Activated CD4-positive, alpha-beta T cell treated with anti-CD3 and anti-CD28 coated beads for 36 hours (primary cell): ENCODE results near the gene HPS4. TPM values are rescaled to one million over a fixed set of nuclear protein-coding genes. Genes with fewer than 3 reads are reported as not detected.

Experiments
- ATAC-seq: fragments of 200-7000 bp; cut with Tn5 transposase; one replicate; pipeline ENCODE4 v1.10.0; 2021; ENCODE audit warnings: mild to moderate bottlenecking, moderate library complexity
- CTCF ChIA-PET: fragments of 350-600 bp; sonication (Branson Sonifier 250); formaldehyde crosslinking; loops from one replicate; lab custom pipeline; 2021; ENCODE audit warnings: antibody characterized with exemption; lab: Charles Lee
- POLR2A ChIA-PET: fragments of 350-600 bp; sonication (Branson Sonifier 250); formaldehyde crosslinking; loops from one replicate; lab custom pipeline; 2021; ENCODE audit warnings: antibody characterized with exemption, inconsistent platforms; lab: Charles Lee
- DNase-seq: peaks from one replicate; pipeline ENCODE4 v3.0.0-alpha.2; 2020
- H3K27ac Mint-ChIP-seq: one replicate; pipeline ENCODE4 v1.8.0; 2021; ENCODE audit warnings: mixed read lengths
- H3K27me3 Mint-ChIP-seq: one replicate; pipeline ENCODE4 v1.8.0; 2021; ENCODE audit warnings: mixed read lengths
- H3K36me3 Mint-ChIP-seq: one replicate; pipeline ENCODE4 v1.8.0; 2021; ENCODE audit warnings: low read depth, mixed read lengths
- H3K4me1 Mint-ChIP-seq: one replicate; pipeline ENCODE4 v1.8.0; 2021; ENCODE audit warnings: mixed read lengths
- H3K4me3 Mint-ChIP-seq: one replicate; pipeline ENCODE4 v1.8.0; 2021; ENCODE audit warnings: mild to moderate bottlenecking, moderate library complexity, mixed read lengths
- H3K9me3 Mint-ChIP-seq: one replicate; pipeline ENCODE4 v1.8.0; 2021; ENCODE audit warnings: low read depth, mixed read lengths
- intact Hi-C, 2 experiments: fragments of 100-400 bp; cut with DNase I in 1 of 2; cut with micrococcal nuclease in 1 of 2; formaldehyde crosslinking; loops; one replicate each; pipeline versions ENCODE4 v1.14.2 to v1.15.1; 2022 to 2024; cut with DNase I, micrococcal nuclease
- total RNA-seq, 2 experiments: library from RNA; stranded (reverse); gene quantifications; one replicate each; pipeline ENCODE4 v1.2.3, GENCODE V29; 2021

Gene HPS4
- total RNA-seq, 2 experiments from 2014 or later, result 49.3 to 60.9 TPM

DNA sequence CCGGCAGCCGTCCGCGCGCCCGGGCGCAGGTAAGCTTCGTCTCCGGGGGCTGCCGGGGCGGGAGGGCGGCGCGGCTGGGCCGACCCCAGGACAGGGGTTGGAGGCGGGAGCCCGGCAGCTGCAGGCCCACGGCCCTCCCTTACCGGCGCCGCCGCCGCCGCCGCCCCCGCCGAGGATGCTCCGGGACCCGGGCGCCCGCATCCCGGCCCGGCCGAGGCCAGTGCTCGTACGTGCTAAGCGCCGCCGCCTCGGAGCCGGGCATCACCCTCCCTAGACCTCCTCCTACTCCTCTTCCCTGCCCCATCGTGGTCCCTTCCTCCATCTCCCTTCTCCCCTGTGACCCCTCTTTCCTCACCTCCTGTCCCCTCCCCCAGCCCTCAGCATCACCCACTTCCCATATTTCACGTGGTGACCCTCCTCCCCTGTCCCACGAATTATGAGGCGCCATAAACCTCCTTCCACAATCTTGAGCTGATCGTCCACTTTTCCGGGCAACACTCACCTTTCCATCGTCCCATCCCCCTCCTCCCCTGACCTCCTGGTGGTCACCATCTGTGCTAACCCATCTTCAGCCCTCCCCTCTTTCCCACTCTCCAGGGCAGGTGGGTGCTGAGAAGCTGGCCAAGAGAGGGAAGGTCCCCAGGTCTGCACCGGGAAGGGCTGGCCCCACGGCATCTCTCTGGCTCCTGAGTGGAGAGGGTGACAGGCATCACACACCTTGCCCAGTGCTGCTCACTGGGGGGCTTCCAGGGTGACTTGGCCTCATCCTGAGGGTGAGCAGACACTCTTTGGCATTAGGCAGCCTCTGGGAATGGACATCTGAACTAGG, 53.9 kb downstream of the HPS4 start:
- ATAC-seq (no peak), DNase-seq (peak; percentile 33)
- Mint-ChIP-seq H3K4me1 (peaks cover 51% of the 10 kb centered on the region), H3K27ac (peak overlapping the region; percentile 75), H3K4me3 (peak overlapping the region; percentile 90), H3K27me3 (no peaks in the 10 kb centered on the region), H3K9me3 (no peaks in the 10 kb centered on the region), H3K36me3 (peaks cover 19% of the 10 kb centered on the region)
- CTCF ChIA-PET, result interaction anchor here (0.5 to 2.1 kb wide), 10 partner anchors 10 to 1031 kb away, joined by 3 to 10 read pairs (median 4); partner anchors contain the start of genes HPS4 and SRRD
- POLR2A ChIA-PET, result interaction anchor here (1.9 to 2.2 kb wide), 2 partner anchors 52 to 54 kb away, joined by 6 to 11 read pairs; partner anchors contain the start of genes HPS4 and SRRD
- intact Hi-C loops, result loop anchor here (1.0 to 10.0 kb wide), 8 partner anchors 31 to 1355 kb away; partner anchors contain the start of genes HPS4 (in 2 of the 2), SRRD (in 2 of the 2) and TPST2 (in 1 of the 2)

DNA sequence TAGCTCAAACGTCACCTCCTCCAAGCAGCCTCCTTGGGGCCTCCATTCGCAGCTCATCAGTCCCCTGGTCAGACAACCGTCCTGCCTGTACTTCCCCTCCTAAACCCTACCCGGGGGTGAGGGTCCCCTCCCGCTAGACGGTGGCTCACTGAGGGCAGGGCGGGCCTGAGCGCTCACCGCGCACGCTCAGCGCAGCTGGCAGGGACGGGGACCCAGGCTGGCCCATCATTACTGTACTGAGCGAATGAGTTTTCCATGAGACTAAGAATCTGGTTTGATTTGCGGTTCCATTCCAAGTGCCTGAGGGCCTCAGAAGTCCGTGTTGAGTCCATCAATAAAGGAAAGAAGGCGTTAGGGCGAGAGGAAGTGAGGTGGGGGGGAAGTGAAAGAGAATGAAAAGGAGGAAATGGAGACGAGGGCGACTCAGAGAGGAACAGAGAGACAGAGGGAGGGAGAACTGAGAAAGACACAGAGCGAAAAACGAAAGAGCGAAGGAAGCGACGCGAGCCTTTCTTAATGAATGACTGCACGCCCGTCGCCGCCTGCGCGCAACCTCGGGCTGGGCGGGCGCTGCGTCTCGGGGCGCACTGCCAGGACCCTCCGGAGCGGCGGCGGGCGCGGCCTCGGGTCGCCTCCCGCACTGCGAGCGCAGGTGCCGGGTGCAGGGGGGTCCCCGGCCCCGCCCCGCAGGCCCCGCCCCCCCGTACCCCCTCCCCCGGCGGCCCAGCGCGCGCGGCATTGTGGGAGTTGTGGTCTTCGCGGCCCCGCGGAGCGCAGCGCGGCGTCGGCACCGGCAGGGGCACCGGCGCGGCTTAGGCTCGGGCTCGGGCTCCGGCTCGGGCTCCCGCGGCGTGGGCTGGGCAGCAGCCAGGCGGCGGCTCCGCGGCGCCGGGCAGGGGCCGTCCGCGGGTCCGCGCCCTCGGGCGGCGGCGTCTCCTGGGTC, 54.8 kb downstream of the HPS4 start, which contains the start of gene ASPHD2:
TSS of gene ASPHD2 (plus strand) at position 746 of the 943 bp plus-strand sequence. CDS start 4,356 bp downstream, outside the sequence.
- Mint-ChIP-seq H3K4me3 (peak within 1 kb of the TSS; percentile 90), H3K9me3 (no peaks in the 10 kb centered on the region), H3K4me1 (peaks cover 48% of the 10 kb centered on the region), H3K27me3 (no peaks in the 10 kb centered on the region), H3K27ac (peak within 1 kb of the TSS; percentile 93), H3K36me3 (peaks cover 11% of the 10 kb centered on the region)
- POLR2A ChIA-PET, result interaction anchor here (0.7 kb wide), 1 partner anchor 55 kb away, joined by 3 read pairs; the partner anchor contains the start of genes HPS4 and SRRD
- CTCF ChIA-PET, result interaction anchor here (0.8 kb wide), 1 partner anchor 53 kb away, joined by 4 read pairs; no protein-coding TSS in a partner anchor
- ATAC-seq (peak; percentile 86), DNase-seq (peak; percentile 89)
- intact Hi-C loops, result loop anchor here (1.0 to 10.0 kb wide), 10 partner anchors 30 to 1354 kb away; partner anchors contain the start of genes HPS4 (in 2 of the 2), SRRD (in 2 of the 2), TFIP11 (in 1 of the 2) and TPST2 (in 1 of the 2)

DNA sequence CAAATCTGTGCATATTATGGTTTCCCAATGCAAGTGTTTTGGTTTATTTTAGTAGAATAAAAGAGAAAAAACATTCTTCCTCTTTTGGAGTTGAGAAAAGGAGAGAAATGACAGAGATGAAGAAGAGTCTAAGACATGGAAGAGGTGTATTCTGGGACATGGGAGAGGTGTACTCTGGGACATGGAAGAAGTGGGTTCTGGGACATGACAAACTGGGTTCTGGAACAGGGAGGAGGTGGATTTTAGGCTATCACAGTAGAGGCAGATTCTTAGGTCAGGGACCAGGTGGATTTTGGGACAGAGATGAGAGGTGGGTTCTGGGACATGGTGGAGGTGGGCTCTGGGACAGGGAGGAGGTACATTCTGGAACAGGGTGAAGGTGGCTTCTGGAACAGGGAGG, 56.7 kb downstream of the HPS4 start:
- DNase-seq, result no peak
- Mint-ChIP-seq H3K27me3 (no peaks in the 10 kb centered on the region), H3K4me1 (peaks cover 37% of the 10 kb centered on the region), H3K27ac (peak overlapping the region; percentile 2), H3K36me3 (peaks cover 4% of the 10 kb centered on the region), H3K9me3 (peaks cover 6% of the 10 kb centered on the region), H3K4me3 (peak overlapping the region; percentile 7)
- intact Hi-C loops, result loop anchor here in 1 of 2 experiments (10.0 kb wide), 1 partner anchor 1352 kb away; no protein-coding TSS in a partner anchor
- ATAC-seq, result no peak
- POLR2A ChIA-PET, result no interaction called here
- CTCF ChIA-PET, result no interaction called here

DNA sequence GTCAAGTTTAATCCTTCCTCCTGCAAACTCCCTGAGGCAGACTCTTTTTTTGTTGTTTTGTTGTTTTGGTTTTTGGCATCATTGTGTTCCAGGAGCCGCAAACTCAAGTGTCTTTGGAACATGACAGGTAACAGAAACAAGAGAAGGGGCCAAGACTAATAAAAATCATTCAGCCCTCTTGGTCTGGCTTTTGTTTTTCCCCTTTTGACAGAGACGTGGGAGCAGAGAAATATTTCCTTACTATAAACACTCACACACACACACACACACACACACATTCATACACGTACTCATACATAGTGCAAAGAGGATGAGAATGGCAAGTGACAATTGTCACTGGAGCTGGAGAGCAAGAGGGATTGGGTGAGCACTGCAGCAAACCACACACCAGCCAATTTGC, 65.0 kb downstream of the HPS4 start:
- no peak overlapping the region for H3K27ac Mint-ChIP-seq
- ATAC-seq (no peak), DNase-seq (no peak)
- H3K36me3 Mint-ChIP-seq, result no peaks in the 10 kb centered on the region
- ChIA-PET CTCF (no interaction called here), POLR2A (no interaction called here)
- no peak overlapping the region for H3K4me3 Mint-ChIP-seq
- intact Hi-C loops, result no loop called here
- H3K4me1 Mint-ChIP-seq, result no peaks in the 10 kb centered on the region
- peaks cover 7% of the 10 kb centered on the region for H3K27me3 Mint-ChIP-seq
- H3K9me3 Mint-ChIP-seq, result peaks cover 6% of the 10 kb centered on the region

DNA sequence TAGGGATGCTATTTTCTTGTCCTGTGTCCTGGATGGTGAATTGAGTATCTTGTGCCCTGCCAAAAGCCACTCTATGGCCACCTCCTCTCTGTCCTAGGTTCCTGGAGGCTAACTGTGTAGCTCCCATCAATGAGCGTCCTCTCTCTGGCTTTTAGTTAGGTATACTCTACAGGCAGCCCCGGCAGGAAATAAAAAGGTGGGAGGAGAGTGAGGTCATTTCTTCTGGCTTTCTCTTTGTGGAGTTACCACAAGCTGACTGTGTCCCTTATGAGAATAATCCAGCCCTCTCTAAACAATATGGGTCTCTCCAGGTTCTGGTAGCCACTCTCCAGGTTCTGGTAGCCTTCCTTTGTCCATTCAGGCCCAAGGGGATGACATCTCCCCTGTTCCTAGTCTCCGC, 66.2 kb downstream of the HPS4 start:
- POLR2A ChIA-PET, result no interaction called here
- Mint-ChIP-seq H3K4me3 (no peak overlapping the region), H3K27me3 (peaks cover 8% of the 10 kb centered on the region), H3K27ac (no peak overlapping the region), H3K36me3 (no peaks in the 10 kb centered on the region), H3K4me1 (no peaks in the 10 kb centered on the region), H3K9me3 (no peaks in the 10 kb centered on the region)
- CTCF ChIA-PET, result no interaction called here
- ATAC-seq, result no peak
- no peak for DNase-seq
- intact Hi-C loops, result no loop called here

DNA sequence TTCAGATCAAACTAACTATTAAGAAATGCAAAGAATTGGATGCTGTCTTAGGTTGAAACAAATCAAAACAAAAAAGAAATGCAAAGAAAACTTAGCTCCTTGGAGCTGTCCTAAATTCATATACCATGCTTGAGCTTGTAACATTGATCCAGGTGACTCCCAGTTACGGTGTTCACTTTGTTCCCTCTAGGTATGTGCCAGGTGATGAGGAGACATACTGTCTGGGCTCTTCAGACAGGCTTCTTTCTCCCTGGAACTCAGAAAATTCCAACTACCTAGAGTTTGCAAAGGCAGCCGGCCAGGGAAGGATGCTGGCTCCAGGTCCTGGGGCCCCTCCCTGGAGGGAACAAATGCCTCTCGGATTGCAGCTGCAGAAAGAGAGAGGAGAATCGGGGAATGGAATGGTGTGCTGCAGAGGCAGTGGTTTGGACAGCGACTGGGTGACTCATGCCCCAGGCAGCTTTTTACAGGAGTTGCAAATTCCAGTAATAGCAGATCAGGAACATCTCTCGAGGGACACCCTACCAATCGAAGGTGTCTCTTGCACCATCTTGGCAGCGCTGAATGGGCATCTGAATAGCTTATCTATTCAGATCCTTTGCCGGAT, 66.8 kb downstream of the HPS4 start:
- intact Hi-C loops, result no loop called here
- Mint-ChIP-seq H3K27me3 (peaks cover 8% of the 10 kb centered on the region), H3K9me3 (no peaks in the 10 kb centered on the region), H3K36me3 (no peaks in the 10 kb centered on the region), H3K4me1 (no peaks in the 10 kb centered on the region), H3K27ac (no peak overlapping the region), H3K4me3 (no peak overlapping the region)
- ATAC-seq (no peak), DNase-seq (no peak)
- ChIA-PET CTCF (no interaction called here), POLR2A (no interaction called here)

DNA sequence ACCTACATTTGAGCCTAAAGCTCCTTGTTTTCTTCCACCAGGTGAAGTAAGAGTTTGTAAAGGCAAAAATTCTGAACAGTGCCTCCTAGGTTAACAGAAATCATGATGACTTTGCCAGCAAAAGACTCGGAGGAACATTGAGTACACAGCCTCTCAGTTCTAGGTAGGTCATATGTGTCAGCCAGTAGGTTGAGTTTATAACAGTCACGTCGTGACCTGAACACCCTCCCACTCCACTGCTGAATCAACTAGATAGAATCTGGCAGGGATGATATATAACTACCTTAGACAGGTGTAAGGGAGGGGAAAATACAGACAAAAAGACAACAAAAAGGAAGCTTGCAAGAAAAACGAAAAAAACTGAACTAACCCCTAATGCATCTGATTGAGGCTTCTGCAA, 67.3 kb downstream of the HPS4 start:
- intact Hi-C loops, result no loop called here
- ChIA-PET POLR2A (no interaction called here), CTCF (interaction anchor here (0.5 kb wide), 1 partner anchor 1472 kb away, joined by 4 read pairs; no protein-coding TSS in a partner anchor)
- Mint-ChIP-seq H3K9me3 (no peaks in the 10 kb centered on the region), H3K4me3 (no peak overlapping the region), H3K4me1 (no peaks in the 10 kb centered on the region), H3K36me3 (no peaks in the 10 kb centered on the region), H3K27me3 (peaks cover 8% of the 10 kb centered on the region), H3K27ac (no peak overlapping the region)
- no peak for ATAC-seq
- no peak for DNase-seq

DNA sequence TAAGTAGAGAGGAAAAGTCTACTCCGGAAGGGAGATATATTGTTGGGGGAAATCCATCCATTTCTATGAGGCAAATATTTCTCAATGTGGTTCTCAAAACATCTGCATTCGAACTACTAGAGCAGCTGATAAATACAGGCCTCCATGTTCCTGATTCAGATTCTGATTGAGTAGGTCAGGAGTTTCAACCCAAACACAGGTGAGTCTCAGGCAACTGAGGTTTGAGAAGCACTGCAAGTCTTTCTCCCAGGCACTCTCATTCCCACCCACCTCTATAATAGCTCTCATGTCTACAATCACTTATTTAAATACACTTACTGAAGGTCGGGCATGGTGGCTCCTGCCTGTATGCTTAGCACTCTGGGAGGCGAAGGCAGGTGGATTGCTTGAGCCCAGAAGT, 69.2 kb downstream of the HPS4 start:
- ATAC-seq (no peak), DNase-seq (no peak)
- ChIA-PET CTCF (interaction anchor here (0.6 to 0.8 kb wide), 3 partner anchors 16 to 36 kb away, joined by 3 to 4 read pairs (median 3); no protein-coding TSS in a partner anchor), POLR2A (no interaction called here)
- Mint-ChIP-seq H3K27me3 (peaks cover 6% of the 10 kb centered on the region), H3K36me3 (no peaks in the 10 kb centered on the region), H3K4me3 (no peak overlapping the region), H3K4me1 (no peaks in the 10 kb centered on the region), H3K9me3 (no peaks in the 10 kb centered on the region), H3K27ac (no peak overlapping the region)
- intact Hi-C loops, result no loop called here

DNA sequence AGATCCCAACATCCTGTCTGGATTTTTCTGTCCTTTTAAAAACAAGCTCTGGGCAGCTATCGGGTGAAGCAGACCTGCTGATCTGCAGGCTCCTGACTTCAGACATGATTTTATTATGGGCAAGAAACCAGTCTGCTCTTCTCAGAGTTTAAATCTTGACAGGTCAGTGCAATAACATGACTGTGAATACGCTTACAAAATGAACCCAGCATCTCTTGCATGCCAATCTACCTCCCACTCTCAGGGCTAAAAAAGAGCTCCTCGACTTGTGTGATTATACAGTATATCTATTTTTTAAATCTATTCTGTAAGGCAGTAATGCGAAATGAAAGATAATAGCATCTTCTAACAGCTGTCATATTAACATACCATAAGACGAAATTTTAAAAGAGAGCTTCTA, 73.2 kb downstream of the HPS4 start:
- Mint-ChIP-seq H3K27me3 (peaks cover 3% of the 10 kb centered on the region), H3K4me1 (no peaks in the 10 kb centered on the region), H3K9me3 (no peaks in the 10 kb centered on the region), H3K4me3 (no peak overlapping the region), H3K36me3 (no peaks in the 10 kb centered on the region), H3K27ac (no peak overlapping the region)
- intact Hi-C loops, result no loop called here
- ATAC-seq (no peak), DNase-seq (no peak)
- POLR2A ChIA-PET, result interaction anchor here (0.7 kb wide), 1 partner anchor 1439 kb away, joined by 3 read pairs; no protein-coding TSS in a partner anchor
- CTCF ChIA-PET, result interaction anchor here (0.8 to 1.1 kb wide), 4 partner anchors 9 to 89 kb away, joined by 3 read pairs; no protein-coding TSS in a partner anchor

DNA sequence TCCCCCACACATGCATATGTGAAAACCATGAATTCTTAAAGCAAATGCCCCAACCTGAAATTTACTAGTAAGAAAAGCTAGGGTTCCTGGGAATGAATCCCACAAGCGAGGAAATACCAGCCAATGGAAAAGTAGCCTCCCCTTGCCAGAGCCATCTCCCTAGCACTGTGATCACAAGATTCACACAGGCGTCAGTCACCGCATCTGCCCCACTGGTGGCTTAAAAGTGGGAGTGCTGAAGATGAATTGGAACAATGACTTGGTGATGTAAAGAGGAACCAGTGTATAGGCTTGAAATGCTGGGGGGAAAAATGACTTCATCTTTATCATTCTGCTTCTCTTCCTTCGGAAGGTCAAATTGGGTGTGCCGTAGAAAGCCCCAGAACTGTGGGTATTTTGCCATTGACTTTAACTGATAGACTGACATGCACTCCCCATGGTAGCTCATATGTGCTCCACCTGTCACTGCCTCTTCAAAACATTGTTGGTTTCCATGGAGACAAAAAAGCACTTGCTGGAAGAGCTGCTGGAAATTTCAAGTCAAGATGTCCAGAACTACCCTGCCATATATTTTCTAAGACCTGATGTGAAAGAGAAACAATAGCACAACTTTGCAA, 73.8 kb downstream of the HPS4 start:
- Mint-ChIP-seq H3K36me3 (no peaks in the 10 kb centered on the region), H3K27me3 (peaks cover 3% of the 10 kb centered on the region), H3K4me1 (peaks cover under 1% of the 10 kb centered on the region), H3K9me3 (no peaks in the 10 kb centered on the region), H3K27ac (no peak overlapping the region), H3K4me3 (no peak overlapping the region)
- CTCF ChIA-PET, result interaction anchor here (0.8 to 1.1 kb wide), 3 partner anchors 10 to 89 kb away, joined by 3 read pairs; no protein-coding TSS in a partner anchor
- intact Hi-C loops, result no loop called here
- DNase-seq, result no peak
- no peak for ATAC-seq
- POLR2A ChIA-PET, result interaction anchor here (0.7 kb wide), 1 partner anchor 1439 kb away, joined by 3 read pairs; no protein-coding TSS in a partner anchor
